Fibroblast of skin of right quadriceps (primary cell): ENCODE measurements around the gene ZMIZ1.

Experiments
- DNase-seq: peaks from one replicate; pipeline ENCODE4 v3.0.0-alpha.2; 2013

ZMIZ1 gene

DNA sequence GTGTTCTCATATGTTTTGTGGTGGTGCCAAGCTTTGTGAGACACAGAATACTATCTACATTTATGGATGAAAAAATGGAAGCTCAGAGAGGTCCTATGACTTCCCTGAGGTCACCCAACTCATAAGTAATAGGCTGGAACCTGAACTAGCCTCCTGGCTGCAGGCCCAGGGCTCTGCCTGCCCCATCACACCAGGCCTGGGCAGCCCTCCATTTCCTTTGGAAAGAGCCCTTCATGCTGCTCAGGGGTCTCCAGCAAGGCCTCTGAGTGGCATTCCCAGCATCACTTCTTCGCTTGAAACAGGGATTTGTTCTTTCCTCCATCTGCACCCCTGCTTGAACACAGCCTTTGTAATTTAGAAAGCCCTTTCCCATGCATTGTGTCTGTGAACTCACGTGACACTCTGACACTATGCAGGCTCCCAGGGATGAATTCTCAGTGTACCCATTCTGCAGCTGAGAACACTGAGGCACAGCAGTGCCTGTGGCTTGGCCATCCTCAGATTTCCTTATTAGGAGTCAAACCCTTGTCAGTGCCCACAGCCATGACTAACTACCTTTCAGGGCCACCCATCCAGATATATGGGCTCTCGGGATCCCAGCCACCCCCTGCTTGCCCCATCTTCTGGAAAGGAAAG is 150.7 kb downstream of the ZMIZ1 start:
- no peak for DNase-seq

DNA sequence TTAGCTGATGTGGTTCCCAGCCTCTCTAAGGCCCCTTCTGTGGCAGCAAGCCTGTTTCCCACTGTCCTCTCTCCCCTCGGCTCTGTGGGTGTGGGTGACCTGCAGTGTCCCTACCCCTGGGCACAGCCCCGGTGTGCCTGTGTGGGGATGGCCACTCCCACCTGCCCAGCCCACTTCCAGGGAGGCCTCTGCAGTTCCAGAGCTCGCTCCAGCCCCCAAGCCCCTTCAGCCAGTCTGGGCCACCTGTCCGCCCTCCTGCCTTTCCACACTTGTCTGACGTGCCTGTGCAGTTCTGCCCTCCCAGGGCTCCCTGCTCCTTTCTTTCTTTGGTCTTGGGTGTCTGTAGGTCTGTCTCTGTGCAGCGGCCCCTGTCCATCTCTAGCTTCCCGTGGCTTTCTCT is 151.5 kb downstream of the ZMIZ1 start:
- no peak for DNase-seq

DNA sequence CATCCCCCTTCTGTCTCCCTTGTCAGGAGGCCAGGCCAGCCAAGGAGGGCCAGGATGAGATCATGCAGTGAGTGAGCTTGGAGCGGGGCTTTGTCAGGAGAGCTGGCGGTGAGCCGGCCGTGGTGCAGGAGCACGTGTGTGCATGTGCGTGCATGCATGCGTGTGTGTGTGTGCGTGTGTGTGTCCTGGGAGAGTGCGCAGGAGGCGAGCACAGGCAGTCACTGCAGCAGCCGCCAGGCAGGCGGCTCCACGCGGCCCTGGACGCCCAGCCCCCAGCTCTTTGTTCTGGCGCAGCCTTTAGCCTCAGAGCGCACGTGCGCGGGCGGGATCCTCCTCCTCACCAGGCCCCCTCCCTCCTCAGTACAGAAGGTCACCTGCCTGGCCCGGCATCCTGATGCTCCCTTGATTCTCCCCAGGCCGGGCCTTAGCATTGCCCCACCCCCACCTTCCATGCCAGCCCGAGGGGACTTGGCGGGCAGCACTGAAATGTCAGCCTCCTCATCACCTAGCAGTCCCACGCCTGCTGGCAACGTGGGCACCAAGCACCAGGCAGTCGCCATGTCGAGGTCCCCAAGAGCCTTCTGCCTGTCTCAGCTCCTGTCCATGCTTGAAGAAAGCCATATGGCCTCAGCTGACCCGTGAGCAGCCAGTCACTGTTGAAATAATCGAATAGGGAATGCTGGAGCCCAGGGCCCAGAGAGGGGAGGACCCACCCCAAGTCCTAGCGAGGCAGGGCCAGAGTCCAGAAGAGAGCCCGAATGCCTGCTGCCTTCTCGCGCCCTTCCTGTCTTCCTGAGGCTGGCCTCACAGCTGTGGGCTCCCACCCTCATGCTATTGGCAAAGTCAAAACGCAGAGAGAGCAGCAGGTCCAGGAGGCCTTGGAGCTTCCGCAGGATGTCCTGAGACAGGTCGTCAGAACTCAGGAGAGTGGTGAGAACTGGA is 152.6 kb downstream of the ZMIZ1 start:
- peak; percentile 93 for DNase-seq

DNA sequence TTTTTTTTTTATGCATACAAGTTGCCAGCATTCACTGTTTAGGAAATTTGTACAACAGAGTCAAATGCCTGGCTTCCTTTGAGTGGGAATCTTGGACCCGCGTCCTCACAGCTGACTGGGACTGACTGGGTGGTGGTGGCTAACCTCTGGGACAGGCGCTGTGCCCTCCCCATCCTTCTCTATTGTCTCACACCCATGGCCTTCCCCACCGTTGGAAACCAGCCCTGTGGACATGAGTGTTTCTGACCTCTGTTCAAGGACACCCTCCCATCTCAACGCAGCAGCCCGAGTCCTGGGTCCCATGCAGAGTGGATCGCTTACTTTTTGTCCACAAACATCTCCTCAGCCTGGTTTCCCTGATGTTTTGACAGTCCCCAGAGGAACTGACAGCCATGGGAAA is 153.4 kb downstream of the ZMIZ1 start:
- no peak for DNase-seq

DNA sequence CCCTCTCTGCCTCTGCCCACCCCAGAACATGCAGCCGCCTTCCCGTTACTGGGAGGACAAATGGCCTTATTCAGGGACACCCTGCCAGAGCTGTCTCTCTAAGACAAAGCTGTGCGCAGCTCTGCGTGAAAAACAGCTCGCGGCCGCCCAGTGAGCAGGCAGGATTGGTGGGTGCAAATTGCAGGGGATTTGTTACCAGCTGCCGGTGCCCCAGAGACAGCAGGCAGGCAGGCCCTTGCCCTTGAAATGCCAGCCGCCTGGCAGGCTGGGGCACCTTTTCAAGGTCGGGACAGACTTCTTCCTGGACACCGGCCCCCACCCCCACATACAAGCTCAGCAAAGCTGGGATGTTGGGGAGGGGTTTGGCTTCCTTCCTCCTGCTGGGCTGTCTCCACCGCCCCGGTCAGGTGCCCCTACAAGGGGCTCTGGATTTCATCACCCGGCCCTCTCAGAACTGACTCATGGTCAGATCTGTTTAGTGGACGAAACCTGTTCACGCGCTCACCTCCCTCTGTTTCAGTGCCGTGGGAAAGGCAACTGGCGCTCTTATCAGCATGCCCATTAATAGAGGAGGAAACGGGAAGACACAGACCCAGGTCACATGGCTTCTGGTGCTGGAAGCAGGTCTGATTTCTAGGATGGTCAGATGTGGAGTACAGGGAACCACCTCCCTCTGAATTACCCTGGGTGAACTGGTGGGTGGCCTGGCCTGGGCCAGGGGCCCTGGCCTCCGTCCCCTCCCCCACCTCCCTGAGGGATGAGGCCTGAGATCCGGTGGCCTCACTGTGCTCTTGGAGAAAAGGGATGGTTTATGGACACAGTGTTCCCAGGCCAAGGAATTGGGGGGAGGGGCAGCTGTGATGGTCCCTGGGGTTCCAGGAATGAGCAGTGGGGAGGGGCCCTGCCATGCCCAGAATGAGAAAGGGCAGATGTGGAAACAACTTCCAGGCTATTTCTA is 154.6 kb downstream of the ZMIZ1 start:
- no peak for DNase-seq

DNA sequence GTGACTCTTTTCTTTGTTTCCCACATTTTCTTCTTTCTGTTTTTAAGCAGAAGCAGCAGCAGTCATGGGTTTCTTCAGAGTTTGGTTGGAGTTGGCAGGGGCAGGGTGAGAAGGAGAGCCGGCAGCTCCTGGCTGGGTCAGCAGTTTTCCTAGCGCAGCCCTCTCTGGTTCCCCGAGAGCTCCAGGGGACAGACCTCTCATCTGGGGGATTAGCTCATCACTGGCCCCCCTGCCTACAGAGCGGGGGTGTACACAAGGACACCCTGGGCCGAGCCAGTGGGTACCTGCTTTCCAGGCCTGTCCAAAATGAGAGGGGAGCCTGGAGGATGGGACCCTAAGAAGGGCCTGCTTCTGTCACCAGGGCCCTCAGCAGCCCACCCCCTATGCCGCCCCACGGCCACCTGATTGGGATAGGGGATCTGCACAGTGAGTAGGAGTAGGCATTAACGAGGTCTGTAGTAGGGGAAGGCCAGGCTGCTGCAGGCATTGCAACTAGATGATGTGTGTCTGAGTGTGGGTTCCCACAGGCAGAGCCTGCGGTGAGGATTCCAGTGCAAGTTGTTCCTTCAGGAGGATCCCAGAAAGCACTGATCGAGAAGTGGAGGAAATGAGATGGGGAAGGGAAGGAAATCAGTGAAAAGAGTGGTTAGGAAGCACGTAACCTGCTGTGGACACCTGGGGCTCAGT is 155.6 kb downstream of the ZMIZ1 start:
- DNase-seq, result no peak

DNA sequence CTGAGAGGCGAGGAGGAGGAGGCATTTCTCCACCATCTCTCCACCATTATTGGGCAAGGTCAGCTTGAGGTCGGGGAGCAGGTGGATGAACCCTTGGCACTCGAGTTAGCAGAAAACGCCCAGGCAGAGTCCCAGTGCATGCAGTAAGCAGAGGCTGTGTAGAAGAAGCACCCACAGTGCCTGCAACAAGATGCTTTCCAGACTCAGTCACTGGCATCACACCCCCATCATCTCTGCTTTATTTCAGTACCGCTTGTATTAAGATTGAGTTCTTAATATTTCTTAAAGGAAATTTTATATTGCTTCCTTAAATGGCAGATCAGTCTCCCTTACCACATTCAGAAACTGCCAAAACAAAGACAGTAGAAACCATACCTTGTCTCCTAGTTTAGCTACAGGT is 156.2 kb downstream of the ZMIZ1 start:
- DNase-seq, result no peak

DNA sequence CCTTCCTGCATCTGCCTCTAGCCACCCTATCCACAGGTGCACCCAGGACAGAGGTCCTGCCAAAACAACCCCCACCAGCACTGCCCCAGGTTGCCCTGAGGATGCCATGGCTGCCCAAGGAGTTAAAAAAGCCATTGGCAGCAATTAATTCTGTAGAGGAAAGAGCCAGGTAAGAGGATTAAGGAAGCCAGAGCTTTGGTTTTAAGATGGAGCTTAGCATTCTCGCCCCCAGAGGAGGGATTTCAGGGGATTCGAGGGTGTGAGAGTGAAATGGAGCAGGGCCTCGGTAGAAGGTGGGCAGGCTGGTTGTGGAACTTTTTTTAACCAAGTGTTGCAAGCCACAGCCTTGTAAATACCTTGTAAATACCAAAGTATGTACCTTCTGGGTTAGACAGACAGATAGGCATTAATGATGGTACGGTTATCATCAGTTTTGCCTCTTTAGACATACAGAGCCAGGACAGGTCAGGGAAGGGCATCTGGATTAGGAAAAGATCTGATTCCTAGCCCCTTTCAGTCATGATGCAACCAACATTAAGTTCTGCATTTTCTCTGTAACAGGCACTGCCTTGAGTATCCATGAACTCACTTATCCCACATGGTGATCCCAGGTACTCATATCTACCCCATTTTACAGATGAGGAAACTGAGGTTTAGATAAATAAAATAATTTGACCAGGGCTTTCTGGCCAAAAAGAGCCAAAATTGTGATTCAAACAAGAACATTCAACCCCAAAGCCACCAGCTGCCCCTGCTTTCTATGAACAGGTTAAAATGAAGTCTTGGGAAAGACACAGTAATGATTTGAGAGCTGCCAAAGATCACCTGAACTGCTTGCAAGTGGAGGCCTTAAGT is 157.9 kb downstream of the ZMIZ1 start:
- no peak for DNase-seq

DNA sequence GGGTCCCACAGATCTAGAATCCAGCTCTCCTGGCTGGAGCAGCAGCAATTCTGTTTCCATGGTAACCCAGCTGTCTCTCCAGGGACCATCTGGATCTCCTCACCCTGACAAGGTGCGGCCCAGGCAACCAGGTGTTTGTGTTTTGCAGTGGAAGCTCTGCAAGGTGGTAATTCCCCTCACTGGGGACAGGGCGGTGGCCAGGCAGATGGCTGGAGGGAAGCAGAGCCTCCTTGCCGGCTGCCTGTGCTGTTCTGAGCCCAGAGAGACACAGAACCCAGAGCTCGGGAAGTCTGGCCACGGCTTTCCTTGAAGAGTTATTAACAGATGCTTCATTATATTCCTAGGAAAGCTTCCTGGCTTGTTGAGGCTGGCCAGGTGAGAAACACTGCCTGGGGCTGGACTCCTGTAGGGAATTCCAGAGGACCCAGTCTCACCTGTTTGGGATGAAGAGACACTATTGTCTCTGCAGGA is 160.3 kb downstream of the ZMIZ1 start:
- no peak for DNase-seq

DNA sequence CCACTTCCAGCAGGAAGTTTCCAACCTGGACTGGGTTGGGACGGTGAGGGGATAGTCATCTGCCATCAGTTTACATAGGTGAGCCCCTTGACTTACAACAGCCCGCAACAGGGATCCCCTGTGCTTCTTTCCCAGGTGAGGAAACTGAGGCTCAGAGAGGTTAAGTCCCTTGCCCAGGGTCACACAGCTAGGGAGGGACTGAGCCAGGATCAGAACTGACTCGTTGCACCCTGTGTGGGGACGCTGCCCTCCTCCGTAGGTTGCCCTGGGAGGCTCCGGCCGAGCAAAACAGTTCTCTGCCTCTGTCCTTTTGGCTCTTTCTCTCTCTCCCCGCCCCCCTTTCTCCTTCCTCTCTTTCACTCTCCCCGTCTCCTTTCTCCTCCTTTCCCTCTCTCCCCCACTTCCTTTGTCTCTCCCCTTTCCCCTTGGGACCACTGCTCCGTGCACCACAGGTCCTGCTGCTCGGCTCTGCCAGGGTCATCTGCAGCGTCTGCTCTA is 161.1 kb downstream of the ZMIZ1 start:
- no peak for DNase-seq

DNA sequence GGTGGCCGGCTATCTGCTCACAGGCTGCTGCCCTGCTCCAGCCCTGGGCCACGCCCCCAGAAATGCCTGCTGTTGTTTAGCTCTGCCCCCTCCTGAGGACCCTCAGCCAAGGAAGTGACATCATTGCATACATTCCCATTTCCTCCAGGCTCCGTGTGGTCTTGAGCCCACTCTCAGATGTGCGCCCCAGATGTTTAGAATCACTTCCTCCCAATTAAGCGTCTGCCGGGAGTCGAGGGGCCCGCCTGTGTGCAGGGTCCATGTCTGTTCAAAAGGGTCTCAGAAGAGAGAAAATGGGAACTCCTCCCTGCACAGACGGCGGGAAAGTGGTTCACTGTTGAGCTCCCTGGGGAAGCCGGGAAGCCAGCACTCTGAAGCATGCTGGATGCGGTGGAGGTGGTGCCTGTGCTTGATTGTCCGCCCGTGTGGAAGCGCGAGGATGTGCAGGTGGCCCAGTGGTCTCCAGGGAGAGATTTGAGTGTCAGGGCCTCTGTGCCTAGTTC is 161.6 kb downstream of the ZMIZ1 start:
- peak; percentile 61 for DNase-seq

DNA sequence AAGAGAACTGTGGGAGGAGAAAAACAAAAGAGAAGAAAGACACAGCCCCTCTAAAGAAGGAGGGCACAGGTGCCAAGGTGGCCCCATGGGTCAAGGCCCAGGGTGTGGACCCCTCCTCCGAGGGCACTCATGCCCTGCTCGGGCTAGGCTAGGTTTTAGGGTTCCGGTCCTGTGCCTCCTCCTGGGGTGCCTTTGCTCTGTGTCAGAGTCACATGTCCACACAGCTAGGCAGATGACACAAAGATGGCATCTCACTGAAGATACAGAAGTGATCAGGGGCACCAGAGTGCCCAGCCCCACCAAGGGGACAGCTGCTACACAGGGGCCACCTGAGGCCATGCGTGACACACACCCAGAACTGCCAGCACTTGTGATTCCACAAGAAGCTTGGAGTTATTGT is 162.1 kb downstream of the ZMIZ1 start:
- no peak for DNase-seq

DNA sequence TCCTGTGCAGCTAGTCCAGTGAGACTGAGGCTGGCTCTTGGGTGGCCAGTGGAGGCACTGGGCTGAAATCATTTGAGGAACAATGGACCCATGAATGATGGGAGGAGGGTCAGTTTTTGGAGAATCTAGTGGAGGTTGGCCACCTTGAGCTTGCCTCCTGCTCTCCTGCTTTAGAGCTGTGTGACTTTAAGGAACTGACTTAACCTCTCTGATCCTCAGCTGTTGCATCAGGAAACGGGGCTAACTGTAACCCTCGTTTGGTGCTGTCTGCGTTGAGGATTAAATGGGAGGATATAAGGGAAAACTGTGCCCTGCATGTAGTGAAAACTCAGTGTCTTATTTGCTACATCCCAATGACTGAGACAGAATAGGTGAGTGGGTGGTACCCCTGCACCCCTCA is 163.1 kb downstream of the ZMIZ1 start:
- DNase-seq, result no peak

DNA sequence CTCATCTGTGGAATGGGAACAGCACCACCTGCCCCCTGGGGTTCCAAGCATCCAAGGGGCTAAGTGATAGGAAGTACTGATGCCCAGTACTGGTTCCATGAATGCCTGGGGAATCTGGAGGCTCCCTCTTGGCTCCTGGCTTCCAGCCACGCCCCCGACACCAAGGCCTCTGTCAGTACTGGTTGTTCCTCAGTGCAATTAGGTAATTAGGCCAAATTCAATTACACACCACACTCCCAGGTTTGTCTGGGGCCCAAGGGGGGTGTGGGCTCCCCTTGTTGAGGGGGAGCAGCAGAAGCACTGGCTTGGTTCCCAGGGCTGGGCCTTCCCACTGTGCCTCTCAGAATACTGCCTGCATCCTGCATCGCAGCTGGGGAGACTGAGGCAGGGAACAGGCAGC is 164.1 kb downstream of the ZMIZ1 start:
- DNase-seq, result no peak

DNA sequence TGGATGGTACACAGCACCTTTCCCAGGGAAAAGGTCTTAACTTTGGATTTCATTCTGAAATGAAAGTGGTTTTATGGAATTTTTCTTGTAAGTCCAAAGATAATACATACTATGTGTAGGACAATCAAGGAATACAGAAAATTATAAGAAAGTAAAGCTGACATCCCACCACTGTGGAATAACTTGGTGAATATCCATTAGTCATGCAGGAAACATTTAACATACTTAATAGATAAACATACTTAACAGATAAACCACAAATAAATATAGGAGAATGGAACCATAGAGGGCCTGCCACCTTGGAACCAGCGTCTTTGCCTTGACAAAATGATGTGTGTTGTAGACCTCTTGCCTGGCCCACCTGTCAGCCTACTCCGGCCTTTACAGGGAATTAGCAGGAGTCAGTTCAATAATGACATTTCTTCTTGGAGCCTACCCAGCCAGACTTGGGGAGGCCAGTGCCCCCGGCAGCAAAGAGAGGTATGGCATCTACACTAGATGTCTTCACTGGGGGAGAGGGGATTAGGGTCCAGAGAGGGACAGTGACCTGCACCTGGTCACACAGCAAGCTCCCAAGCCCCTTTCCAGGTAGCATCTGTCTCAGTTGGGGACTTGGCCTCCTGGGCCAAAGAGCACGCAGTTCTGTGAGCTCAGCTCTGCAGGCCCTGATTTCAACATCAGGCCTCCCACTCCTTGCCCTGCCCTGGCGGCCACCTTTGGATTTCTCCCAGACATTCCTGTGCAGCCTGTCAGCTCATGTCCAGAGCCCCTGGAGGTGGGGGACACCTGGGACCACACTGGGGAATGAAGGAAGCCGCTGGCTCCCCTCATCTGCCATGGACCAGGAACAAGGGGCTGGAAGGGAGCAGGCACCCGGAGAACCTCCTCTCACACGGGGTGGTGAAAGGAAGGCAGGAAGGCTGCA is 165.9 kb downstream of the ZMIZ1 start:
- DNase-seq, result no peak

DNA sequence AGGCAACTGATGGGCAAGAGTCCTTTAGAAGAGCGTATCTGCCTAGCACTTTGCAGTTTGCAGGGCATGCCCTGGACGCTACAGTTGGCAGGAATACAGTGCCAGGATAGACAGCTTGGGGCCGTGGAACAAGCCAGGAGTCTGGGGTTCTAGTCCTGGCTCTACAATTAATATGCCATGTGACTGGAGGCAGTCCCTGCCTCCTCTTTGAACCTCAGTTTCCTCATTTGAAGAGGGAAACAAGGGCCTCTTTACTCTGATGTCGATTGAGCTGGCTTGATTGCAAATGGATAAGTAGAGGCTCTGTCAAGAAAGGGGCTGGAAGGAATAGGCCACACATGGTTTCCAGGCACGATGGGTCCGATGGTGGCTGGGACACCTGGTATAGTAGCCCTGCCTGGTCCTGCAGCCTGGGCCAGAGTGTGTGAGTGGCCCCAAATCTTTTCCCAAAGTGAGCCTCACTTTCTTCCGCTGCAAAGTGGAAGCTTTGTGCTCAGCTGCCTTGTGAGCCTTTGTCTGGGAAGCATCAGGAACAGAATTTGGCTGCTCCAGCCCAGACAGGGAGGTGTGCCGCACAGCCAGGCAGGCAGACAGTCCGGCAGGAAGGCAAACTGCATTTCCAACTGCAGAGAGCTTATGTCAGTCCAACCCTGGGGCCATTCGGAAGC is 167.1 kb downstream of the ZMIZ1 start:
- no peak for DNase-seq

DNA sequence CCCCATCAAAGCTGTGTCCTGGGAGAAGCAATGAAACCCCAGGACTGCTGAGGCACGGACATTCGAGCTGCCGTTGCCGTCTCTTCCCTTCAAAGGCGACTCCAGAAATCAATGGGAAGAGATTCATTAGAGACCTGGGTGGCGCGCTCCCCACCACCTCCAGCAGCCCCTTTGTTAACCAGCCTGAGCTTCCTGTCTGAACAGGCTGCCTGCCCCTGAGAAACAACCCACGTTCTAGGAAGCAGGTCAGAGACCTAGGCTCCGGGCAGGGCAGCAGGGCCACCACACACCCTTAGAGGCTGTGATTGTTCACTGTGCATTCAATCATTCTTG is 167.6 kb downstream of the ZMIZ1 start:
- DNase-seq, result no peak

DNA sequence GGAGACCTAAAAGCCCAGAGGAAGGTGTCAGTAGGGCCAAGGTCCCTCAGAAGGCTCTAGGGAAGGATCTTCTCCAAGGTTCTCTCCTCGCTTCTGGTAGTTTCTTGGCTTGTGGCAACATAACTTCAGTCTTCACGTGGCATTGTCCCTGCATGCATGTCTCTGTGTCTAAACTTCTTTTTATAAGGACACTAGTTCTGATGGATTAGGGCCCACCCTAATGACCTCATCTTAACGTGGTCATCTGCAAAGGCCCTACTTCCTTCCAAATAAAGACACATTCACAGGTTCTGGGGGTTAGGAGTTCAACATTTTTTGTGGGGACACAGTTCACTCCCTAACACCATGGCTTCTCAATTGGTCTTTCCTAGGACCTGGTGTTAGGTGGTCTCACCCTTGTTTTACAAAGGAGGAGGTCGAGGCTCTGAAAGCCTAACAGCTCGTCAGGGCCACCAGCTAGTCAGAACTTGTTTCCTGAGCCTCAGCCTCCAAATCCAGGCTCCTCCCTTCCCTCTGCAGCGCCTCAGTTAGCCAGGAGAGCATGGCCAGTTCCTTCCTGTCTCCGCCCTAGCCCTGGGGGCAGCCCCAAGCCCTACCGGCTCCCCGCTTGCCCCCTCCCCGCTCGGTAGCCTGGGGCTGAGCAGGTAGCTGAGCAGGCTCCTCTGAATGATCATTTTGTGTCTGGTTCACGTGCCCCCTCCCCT is 168.8 kb downstream of the ZMIZ1 start:
- no peak for DNase-seq

DNA sequence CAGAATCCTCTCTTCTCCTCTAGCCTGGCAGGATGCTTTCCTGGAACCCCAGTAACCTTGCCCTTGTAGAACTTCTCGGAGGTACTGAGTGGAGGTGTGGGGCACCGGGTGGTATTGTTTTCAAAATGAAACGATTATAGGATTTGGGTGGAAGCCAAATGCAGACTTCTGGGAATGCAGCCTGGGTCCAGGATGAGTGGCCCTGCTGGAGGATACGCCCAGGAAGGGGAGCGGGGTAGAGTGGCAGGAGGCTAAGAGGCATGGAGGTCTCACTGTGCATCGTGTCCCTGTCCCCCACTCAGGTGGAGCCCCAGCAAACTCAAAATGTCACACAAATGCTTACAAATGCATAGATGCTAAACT is 169.4 kb downstream of the ZMIZ1 start:
- no peak for DNase-seq
